IPS DF 4.7 (cell line): ENCODE measurements around the gene RAB3GAP1.

ENCODE experiments used
- DNase-seq: peaks from one replicate; pipeline ENCODE4 v3.0.0-alpha.2; 2013; ENCODE audit warnings: low spot score; ENCODE audit errors: extremely low read depth

Gene RAB3GAP1

GRCh38 chr2:135163306-135163705 lies 111.2 kb downstream of the RAB3GAP1 start:
- no peak for DNase-seq

- DNase-seq: no peak
These were observed 111.8 kb downstream of the RAB3GAP1 start for GRCh38 chr2:135163901-135164300.

GRCh38 chr2:135164431-135164830 lies 112.3 kb downstream of the RAB3GAP1 start:
- no peak for DNase-seq

GRCh38 chr2:135167273-135167672 lies 115.2 kb downstream of the RAB3GAP1 start:
- no peak for DNase-seq

- DNase-seq: no peak
These were observed 116.2 kb downstream of the RAB3GAP1 start for GRCh38 chr2:135168204-135168856.

- no peak for DNase-seq
These were observed 118.0 kb downstream of the RAB3GAP1 start for GRCh38 chr2:135169900-135170753.

- no peak for DNase-seq
These were observed 122.1 kb downstream of the RAB3GAP1 start for GRCh38 chr2:135174049-135174809.

- no peak for DNase-seq
These were observed 122.7 kb downstream of the RAB3GAP1 start for GRCh38 chr2:135174810-135175093.

- no peak for DNase-seq
These were observed 123.1 kb downstream of the RAB3GAP1 start for GRCh38 chr2:135175177-135175576.

GRCh38 chr2:135179689-135180088 lies 127.6 kb downstream of the RAB3GAP1 start:
- DNase-seq: no peak

- DNase-seq: no peak
These were observed 130.1 kb downstream of the RAB3GAP1 start for GRCh38 chr2:135182190-135182589.

GRCh38 chr2:135182601-135183000 lies 130.5 kb downstream of the RAB3GAP1 start:
- no peak for DNase-seq

- no peak for DNase-seq
These were observed 131.7 kb downstream of the RAB3GAP1 start for GRCh38 chr2:135183822-135184221.

- DNase-seq: no peak
These were observed 134.0 kb downstream of the RAB3GAP1 start for GRCh38 chr2:135186054-135186453.

- DNase-seq: no peak
These were observed 135.2 kb downstream of the RAB3GAP1 start for GRCh38 chr2:135187270-135187669.

GRCh38 chr2:135189148-135189547 lies 137.1 kb downstream of the RAB3GAP1 start:
- no peak for DNase-seq

- no peak for DNase-seq
These were observed 138.7 kb downstream of the RAB3GAP1 start for GRCh38 chr2:135190799-135191198.

- no peak for DNase-seq
These were observed 146.4 kb downstream of the RAB3GAP1 start for GRCh38 chr2:135198481-135198880.

GRCh38 chr2:135202751-135203150 lies 150.7 kb downstream of the RAB3GAP1 start:
- no peak for DNase-seq

GRCh38 chr2:135203944-135204343 lies 151.9 kb downstream of the RAB3GAP1 start:
- DNase-seq: no peak

- DNase-seq: no peak
These were observed 155.9 kb downstream of the RAB3GAP1 start for GRCh38 chr2:135208016-135208415.

GRCh38 chr2:135212757-135213156 lies 160.7 kb downstream of the RAB3GAP1 start:
- DNase-seq: peak; percentile 9
